HG03521 (cell line): ENCODE measurements around the gene ST7.
"Not testable (repeated sequence)": the region's sequence is repeated elsewhere in the genome, so short reads cannot be mapped to it uniquely, and the experiment has no call there.

Experiments used
- ATAC-seq: cut with Tn5 transposase; IDR thresholded peaks from one replicate; pipeline ENCODE4 v1.9.1; 2021; ENCODE audit warnings: mild to moderate bottlenecking, moderate library complexity; ENCODE audit not compliant: unreplicated experiment

Gene ST7

DNA sequence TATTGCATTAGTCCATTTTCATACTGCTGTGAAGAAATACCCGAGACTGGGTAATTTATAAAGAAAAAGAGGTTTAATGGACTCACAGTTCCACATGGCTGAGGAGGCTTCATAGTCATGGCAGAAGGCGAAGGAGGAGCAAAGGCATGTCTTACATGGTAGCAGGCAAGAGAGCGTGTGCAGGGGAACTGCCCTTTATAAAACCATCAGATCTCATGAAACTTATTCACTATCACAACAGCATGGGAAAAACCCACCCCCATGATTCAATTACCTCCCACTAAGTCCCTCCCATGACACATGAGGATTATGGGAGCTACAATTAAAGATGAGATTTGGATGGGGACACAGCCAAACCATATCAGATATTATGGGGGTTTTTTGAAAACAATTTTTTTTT is 21.7 kb downstream of the ST7 start:
- ATAC-seq, result not testable (repeated sequence)

DNA sequence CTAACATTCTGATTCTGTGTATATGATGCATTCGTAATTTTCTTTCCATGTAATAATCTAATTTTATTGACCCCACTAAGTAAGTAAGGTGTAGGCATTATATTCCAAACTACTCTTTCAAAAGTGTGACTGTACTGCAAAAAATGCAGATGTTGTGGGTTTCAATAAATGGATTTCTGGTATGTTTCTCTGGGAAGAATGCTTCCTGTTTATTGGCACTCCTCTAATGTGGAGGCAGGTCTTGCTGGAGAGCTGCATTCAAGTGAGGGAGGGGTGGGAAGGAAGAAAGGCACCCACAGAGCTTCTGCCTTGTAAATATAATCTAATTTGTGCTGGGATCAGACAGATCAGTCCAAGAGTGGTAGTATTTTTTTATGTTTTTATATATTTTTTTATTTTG is 23.9 kb downstream of the ST7 start:
- ATAC-seq, result no peak

DNA sequence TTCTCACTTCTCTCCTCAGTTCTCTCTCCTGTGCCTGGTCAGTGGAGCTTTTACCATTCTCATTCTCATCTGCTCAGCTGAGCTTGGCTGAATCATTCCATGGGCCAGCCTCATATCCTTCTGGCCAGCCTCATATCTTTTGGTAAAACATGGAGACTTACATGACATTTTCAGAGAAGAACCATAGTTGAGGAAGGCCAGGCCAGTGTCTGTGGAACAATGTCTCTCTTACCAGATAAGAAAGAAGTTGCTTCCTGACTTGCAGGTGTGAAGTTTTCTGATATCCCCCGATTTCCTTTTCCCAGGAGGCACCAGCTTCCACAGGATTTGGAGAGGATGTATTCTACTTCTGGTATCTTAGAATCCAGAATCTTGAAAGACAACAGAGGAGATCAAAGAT is 24.7 kb downstream of the ST7 start:
- no peak for ATAC-seq

DNA sequence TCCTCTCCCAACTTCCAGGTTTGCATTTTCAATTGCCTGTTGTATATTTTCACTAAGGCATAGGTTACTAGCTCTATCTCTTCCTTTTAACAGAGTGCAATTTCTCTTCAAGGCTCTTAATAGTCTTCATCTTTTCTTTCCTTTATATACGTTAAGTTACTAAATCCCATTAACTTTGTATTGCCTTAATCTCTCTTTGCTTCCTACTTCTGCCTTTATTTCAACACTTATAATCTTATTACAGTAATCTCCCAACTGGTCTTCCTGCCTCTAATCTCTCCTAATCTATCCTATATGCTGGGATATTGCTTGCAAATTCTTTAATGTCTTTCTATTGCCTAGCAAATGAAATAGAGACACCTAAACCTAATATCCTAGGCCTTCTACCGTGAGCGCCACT is 26.1 kb downstream of the ST7 start:
- ATAC-seq, result no peak

DNA sequence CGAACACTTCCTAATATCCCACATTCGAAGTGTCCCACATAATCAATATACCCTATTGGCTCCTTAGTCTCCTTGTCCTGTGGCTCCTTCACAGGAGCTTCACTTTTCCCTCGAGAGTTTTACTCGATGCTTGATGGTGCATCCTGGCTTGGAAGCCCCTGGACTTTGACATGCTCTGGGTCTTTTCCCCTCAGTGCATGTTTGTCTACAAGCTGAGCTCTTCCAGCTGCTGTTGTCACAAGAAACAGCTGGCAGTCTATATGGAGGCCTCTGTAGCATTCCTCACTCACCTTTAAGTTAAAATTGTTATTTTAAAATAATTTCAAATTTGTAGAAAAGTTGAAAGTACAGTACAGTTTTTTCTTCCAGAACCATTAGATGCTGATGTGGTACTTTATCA is 27.1 kb downstream of the ST7 start:
- ATAC-seq, result no peak

DNA sequence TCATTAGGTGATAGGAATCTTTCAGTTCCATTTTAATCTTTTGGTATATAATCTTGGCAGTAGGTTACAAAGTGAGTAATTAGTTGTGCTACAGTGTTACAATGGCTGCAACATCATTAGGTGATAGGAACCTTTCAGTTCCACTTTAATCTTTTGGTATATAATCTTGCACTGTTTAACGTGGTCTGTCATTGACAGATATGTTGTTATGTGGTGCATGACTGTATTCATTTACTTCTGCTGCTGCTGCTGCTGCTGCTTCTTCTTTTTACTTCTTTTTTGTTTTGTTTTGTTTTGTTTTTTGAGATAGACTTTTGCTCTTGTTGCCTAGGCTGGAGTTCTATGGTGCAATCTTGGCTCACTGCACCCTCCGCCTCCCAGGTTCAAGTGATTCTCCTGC is 28.6 kb downstream of the ST7 start:
- ATAC-seq, result no peak

DNA sequence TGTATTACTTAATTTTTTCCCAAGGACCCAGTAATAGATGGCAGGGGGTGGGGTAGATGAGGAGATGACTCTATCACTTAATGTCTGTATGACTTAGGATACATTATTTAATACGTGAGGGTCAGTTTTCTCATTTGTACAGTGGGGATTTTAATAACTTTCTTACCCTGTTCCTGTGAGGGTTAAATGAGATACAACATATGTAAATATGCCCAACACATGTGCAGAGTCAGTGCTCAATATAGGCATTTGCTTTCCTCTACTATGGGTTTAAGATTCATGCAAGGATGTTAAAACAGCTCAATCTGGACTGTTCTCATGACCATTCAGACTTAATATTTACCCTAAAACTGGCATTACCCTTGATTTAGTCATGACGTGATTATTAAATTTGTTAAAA is 31.2 kb downstream of the ST7 start:
- no peak for ATAC-seq

DNA sequence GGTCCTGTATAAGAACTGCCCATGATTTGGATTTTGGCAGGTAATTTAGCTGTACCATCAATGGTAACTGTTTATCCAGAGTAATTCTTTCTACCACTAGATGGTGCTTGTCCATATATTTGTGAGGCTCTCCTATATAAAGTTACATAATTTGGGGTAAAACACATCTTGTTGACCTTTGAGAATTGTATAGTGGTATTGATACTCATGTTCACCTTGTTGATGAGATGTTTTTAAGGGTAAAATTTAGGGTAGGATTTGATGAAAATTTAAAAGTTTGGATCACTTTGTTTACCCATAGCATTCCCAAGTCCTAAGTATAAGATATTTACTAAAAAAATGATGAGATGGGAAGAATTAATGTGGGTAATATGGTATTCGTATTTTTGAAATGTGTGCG is 31.6 kb downstream of the ST7 start:
- ATAC-seq, result no peak

DNA sequence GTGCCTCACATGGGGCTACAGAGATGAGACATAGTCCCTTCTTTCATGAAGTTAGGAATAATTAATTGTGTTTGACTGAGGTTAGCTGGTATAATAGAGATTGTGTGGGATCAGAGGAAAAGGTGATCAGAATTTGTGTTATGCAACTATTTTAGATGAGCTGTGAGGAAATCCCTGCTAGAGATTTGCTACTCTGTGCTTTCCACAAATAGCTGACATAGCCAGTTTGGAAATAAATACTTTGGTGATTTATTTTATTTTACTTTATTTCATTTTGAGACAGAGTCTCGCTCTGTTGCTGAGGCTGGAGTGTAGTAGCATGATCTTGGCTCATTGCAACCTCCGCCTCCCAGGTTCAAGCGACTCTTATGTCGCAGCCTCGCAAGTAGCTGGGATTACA is 32.3 kb downstream of the ST7 start:
- ATAC-seq, result no peak

DNA sequence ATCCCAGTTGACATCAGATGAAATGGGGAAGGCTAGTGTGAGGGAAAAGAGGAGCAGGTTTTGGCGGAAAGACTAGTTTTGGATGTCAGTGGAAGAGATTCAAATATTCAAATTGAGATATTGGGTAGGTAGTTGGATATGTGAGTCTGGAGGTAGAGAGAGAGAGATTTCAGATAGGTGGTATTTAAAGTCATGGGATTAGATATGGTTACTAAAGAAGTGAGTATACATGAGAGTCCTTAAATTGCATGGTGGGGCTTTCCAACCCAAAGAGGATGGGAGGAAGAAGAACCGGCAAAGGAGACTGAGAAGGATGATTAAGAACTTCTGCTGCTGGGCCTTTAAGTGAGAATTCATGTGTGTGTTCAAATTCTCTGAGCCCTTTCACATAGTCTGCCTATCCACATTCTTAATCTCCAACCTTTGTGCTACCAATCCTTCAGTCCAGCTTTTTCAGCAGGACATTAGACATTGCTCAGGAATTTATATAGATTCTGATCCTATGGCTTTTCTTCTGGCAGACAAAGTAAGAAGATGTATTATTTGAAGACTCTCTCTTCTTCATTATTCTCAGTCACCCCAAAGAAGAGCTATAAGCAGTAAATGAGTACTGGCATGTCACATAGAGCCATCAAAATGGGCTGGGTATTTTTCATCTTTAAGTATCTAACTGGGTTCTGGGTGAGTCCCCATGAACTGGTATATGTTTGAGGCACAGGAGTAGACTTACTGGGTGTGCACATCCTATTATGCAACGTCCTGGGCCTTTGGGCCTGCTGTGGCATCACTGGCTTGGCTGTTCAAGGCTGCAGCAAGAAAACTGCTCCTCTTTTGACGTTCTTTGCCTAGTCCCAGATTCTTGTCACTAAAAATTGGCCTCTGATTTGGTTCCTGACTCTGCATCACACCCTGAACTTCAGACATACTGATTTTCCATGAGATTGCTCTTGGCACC is 33.6 kb downstream of the ST7 start:
- no peak for ATAC-seq

DNA sequence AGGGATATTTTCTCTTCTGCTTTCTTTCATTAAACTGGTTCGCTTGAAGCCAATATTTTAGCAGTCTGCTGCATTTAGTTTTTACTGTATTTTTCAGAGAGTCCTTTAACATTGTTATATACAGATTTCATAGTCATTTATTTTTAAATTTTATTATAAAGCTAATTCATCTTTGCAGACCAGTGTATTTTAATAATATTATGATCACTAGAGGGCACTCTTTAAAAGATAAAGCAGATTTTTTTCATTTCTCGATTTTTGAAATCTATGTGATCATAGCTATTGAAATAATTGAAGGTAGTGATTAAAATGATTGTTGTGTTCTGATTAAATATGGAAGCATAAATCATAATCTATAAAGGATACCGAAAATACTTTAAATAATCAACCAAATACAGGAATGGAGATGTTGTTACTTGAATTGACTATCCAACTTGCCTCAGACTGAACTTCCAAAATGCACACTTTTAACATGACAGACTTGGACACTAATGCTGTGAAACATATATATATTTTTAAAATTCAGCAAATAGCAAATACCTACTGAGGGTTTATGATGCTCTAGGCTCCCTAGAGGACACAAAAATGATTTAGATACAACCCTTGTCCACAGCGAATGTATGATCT is 35.2 kb downstream of the ST7 start:
- ATAC-seq, result no peak

DNA sequence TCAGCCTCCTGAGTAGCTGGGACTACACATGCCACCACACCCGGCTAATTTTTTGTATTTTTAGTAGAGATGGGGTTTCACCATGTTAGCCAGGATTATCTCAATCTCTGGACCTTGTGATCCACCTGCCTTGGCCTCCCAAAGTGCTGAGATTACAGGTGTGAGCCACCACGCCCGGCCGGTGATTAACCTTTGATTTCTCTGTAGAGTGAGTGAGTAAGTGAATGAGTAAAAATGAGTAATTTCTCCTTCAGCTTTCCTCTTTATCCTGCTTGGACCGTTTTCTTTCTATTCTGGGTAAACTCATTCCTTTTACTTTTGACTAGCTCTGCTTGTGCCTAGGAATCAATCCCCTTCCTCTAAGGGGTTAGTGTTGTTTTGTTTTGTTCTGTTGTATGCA is 36.8 kb downstream of the ST7 start:
- no peak for ATAC-seq

DNA sequence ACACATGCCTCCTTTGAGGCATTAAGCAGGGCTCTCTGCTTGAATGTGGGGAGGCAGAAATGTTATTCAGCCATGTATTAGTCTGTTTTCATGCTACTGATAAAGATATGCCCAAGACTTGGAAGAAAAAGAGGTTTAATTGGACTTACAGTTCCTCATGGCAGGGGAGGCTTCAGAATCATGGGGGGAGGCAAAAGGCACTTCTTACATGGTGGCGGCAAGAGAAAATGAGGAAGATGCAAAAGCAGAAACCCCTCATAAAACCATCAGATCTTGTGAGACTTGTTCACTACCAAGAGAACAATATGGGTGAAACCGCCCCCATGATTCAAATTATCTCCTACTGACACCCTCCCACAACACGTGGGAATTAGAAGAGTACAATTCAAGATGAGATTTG is 37.9 kb downstream of the ST7 start:
- no peak for ATAC-seq

DNA sequence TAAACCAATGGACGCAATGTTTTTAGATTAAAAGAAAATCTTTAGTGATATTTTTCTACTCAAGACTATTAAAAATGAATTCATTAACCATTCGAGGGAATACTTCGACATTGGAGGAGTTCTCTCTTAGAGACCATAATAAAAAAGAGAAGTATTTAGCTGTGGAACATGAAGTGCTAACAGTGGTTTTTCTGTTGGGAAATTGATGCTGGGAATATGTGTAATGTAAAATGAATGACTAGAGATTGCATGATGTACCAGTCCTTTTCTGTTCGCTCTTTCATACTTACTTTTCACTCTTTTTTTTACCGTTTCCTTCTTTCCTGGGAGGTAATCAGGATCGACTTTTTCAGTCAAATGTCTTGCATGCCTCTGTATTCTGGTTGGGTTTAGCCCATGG is 41.3 kb downstream of the ST7 start:
- ATAC-seq, result no peak

DNA sequence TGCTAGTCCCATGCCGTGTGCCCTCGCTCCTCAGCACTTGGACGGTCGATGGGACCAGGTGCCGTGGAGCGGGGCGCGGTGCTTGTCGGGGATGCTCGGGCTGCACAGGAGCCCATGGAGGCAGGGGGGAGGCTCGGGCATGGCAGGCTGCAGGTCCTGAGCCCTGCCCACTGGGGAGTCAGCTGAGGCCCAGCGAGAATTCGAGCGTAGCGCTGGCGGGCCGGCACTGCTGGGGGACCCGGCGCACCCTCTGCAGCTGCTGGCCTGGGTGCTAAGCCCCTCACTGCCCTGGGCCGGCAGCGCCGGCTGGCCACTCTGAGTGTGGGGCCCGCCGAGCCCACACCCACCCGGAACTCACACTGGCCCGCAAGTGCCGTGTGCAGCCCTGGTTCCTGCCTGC is 44.7 kb downstream of the ST7 start:
- no peak for ATAC-seq

DNA sequence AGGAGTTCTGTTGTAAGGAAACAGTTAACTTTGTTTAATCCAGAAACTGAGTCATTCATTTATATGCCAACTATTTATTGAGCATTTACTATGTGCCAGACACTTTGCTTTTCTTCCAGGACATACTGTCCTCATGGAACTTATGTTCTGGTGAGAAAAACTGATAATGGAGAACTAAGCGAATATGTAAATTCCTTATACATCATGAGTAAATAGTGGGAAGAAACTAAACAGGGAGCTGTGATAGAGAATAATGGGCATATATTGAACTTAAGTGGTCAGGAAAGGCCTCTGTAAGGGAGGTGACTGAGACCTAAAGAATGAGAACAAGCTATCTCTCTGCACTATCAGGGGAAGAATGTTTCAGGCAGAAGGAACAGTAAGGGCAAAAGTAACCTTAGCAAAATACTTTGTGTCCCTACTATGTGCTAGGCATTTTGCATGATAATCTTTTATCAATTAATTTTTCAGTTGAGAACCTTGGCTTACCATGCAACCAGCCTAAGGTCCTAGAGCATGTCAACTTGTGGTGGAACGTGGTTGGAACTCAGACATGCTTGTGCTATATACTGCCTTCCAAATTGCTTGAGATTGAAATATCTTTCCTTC is 45.4 kb downstream of the ST7 start:
- ATAC-seq, result no peak

DNA sequence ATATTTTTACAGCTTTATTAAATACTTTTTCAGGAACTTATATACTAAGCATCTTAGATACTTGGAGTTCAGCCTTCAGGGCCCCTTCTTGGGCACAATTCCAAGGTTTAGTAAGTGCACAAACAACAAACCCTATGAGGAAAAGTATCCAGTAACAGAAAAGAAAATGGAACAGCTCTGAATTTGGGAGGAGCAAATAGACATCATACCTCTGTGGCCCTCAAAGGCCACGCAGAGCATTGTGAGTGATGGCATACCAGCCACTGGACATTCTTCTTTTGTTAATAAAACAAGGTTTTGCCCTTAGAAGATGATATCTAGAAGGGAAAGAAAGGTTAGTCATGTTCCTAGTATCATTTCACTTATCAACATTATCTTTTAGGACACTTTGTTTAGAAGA is 46.0 kb downstream of the ST7 start:
- ATAC-seq, result no peak

DNA sequence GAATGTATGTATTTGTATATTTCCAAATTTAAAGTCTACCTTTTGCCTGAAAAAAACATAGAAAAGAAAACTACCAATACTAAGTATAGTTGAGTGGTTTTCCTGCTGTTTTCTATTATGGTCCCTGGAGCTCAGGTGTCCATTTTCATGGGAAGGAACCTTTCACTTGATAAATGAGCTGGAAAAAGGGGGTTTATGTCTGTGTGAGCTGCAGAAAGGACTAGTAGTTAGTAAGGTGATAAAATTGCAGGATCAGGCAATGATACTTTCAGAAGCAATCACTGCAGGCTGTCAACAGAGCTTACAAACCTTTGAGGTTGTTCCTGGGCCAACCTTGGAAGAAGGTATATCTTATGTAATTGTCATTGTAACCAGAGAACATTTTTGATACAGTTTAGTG is 48.0 kb downstream of the ST7 start:
- ATAC-seq, result no peak

DNA sequence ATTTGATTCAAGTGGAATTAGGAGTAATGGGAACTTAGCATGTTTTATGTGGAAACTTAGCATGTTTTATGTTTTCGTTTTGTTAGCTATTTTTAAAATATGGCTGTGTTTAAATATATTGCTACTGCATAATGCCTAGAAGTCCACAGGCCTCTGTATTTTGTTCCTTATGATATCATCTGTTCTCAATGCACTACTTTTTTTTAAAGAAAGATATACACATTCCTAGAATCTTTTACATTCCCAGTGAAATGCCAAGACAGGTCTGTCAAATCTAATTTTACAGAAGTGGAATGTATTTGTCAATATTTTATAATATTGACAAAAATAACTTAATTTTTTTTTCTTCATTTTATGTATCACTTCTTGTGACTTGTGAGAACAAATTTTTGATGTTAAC is 51.6 kb downstream of the ST7 start:
- no peak for ATAC-seq

DNA sequence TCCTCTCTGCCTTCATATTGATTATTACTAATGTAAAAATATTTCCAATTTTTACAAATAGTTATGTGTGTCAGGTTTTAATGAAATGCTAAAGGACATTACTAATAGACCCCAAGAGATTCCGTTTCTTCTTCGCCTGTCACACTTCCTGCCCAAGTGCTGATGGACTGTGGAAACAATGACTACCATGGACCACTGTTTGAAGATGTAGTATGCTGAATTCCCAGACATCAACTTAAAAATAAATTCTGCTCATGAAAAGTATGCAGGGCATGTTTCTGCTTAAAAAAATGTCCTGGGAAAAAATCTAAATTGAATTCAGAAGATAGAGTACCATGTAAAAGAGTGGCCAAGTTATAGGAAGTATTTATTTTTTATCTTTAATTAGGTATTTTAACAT is 52.1 kb downstream of the ST7 start:
- ATAC-seq, result no peak

DNA sequence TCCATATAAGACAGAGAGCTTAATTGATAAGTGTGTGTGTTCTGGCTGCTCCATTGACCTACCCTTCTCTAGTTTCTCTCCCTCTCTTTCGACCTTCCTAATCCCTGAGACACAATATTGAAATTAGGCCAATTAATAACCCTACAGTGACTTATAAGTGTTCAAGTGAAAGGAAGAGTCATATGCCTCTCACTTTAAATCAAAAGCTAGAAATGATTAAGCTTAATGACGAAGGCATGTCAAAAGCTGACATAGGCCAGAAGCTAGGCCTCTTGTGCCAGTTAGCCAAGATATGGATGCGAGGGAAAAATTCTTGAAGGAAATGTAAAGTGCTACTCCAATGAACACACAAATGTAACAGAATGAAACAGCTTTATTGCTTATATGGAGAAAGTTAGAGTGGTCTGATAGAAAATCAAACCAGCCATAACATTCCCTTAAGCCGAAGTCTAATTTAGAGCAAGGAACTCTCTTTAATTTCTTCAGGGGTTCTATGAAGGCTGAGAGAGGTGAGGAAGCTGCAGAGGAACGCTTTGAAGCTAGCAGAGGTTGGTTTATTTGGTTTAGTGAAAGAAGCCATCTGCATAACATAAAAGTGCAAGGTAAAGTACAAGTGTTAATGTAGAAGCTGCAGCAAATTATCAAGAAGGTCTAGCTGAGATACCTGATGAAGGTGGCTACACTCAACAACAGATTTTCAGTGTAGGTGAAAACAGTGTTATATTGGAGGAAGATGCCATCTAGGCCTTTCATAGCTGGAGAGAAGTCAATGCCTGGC is 53.8 kb downstream of the ST7 start:
- no peak for ATAC-seq
